T-helper 1 cell treated with Interleukin-12 subunit alpha and Interleukin-12 subunit beta and Interleukin-4 antibody, amounts not matched to agents 30 μg/mL and 1 μg/mL, for 36 hours (primary cell): Measurements from ENCODE around the gene TGM2.

Experiments used
- H3K27ac Mint-ChIP-seq: one replicate; pipeline ENCODE4 v1.8.0; 2021; ENCODE audit warnings: mild to moderate bottlenecking, mixed read lengths
- H3K27me3 Mint-ChIP-seq: one replicate; pipeline ENCODE4 v1.8.0; 2021; ENCODE audit warnings: low read depth, mixed read lengths
- H3K36me3 Mint-ChIP-seq: one replicate; pipeline ENCODE4 v1.8.0; 2021; ENCODE audit warnings: low read depth, mixed read lengths
- H3K4me1 Mint-ChIP-seq: one replicate; pipeline ENCODE4 v1.8.0; 2021; ENCODE audit warnings: low read depth, mixed read lengths
- H3K4me3 Mint-ChIP-seq: one replicate; pipeline ENCODE4 v1.8.0; 2021; ENCODE audit warnings: mild to moderate bottlenecking, moderate library complexity, mixed read lengths
- H3K9me3 Mint-ChIP-seq: one replicate; pipeline ENCODE4 v1.8.0; 2021; ENCODE audit warnings: mixed read lengths

The TGM2 gene

DNA sequence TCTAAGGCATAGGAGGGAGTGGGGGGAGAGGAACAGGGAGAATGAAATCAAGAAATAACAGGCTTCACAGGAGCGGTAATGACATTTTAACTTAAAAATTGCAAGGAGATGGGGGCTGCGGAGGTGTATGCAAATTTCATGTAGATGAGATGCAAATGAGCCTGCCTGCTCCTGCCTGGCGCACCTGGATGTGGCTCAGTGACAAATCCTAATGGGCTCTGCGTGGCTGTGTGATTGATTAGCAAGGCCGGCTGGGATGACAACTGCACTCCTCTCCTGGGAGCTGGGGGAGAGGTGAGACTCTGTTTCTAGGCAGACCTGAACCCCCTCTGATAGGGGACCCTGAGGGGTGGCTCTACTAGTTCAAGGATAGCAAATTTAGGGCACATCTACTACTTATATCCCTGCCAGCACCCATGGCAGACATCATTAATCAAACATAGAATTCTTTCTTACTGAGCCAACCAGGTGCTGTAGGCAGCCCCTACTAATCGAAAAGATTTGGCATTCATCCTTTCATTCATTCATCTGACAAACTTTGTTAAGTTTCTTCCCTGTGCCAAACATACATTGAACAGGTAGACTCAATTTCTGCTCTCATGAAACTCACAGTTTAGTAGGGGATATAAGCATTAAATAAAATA lies 38.4 kb upstream of the TGM2 start:
- Mint-ChIP-seq H3K4me3 (no peak overlapping the region), H3K27ac (no peak overlapping the region), H3K9me3 (no peaks in the 10 kb centered on the region), H3K4me1 (no peaks in the 10 kb centered on the region), H3K27me3 (peaks cover 32% of the 10 kb centered on the region), H3K36me3 (no peaks in the 10 kb centered on the region)

DNA sequence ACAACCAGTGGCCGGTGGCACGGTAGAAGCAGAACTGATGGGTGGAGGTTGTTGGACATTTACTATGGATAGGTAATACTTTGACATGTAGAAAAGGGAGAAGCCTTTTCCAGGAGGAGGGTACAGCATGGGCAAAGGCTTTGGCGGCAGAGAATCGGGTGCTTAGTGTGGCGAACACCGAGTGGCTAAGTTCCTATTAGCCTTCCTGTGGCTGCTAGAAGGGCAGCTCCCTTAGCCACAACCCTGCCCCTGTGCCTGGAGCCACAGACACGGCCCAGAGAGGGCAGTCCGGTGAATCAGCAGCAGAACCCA lies 37.9 kb upstream of the TGM2 start:
- H3K4me3 Mint-ChIP-seq, result no peak overlapping the region
- H3K27me3 Mint-ChIP-seq, result peaks cover 32% of the 10 kb centered on the region
- H3K36me3 Mint-ChIP-seq, result no peaks in the 10 kb centered on the region
- no peaks in the 10 kb centered on the region for H3K9me3 Mint-ChIP-seq
- no peaks in the 10 kb centered on the region for H3K4me1 Mint-ChIP-seq
- no peak overlapping the region for H3K27ac Mint-ChIP-seq

DNA sequence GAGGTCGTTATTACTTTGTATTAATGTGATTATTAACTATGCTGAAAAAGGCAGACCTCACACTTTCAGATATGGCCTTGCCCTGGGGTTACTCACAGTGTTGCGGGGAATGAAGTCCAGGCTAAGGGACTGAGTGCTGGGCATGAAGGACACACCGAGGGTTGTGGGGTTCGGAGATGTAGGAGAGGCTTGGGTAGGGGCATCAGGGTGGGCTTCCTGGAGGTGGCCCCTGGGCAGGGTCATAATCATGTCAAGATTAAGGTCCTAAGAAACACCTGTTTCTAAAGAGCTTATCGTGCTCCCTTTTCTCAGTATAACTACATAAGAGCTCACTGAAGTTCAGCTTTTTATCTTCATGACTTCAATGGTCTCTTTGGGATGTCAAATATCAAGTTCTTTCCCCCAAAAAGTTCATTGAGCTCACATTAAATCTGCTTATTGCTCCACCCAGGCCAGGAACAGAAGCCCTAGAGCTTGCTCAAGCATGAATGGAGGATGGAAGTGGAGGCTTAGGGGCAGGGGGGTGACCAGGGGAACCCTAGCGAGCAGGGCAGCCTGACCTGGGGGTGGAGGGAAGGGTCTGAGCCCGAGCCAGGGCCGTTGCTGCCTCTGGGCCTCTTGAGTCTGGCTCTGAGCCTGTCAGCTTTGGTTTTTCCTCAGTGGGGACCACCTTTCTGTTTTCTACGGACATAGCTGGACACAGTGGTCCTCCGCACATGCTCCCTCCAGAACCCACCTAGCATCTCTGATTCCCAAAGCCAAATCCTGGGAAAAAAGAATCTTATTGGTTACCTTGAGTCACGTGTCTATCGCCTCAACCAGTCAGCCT lies 37.3 kb upstream of the TGM2 start:
- Mint-ChIP-seq H3K4me3 (no peak overlapping the region), H3K9me3 (no peaks in the 10 kb centered on the region), H3K27me3 (peaks cover 32% of the 10 kb centered on the region), H3K27ac (no peak overlapping the region), H3K36me3 (no peaks in the 10 kb centered on the region), H3K4me1 (no peaks in the 10 kb centered on the region)

DNA sequence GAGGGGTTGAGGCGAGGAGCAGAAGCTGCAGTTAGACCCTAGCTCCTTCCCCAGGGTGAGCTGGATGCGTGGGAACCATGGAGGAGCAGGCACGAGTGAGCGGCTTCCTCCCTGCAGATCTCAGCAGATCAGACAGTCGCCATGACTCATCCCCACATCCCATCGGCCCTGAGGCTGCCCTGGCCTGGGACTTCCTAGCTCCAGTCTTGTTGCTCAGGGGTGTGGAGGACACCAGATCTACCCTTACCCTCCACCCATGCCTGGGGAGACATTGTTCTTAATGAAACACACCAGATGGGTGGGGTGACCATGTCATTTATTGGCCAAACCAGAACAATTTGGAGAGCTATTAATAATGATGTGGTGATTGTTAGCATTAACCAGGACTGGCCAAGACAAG lies 36.3 kb upstream of the TGM2 start:
- no peaks in the 10 kb centered on the region for H3K9me3 Mint-ChIP-seq
- no peaks in the 10 kb centered on the region for H3K36me3 Mint-ChIP-seq
- H3K4me3 Mint-ChIP-seq, result no peak overlapping the region
- H3K27me3 Mint-ChIP-seq, result peaks cover 24% of the 10 kb centered on the region
- H3K4me1 Mint-ChIP-seq, result no peaks in the 10 kb centered on the region
- no peak overlapping the region for H3K27ac Mint-ChIP-seq

DNA sequence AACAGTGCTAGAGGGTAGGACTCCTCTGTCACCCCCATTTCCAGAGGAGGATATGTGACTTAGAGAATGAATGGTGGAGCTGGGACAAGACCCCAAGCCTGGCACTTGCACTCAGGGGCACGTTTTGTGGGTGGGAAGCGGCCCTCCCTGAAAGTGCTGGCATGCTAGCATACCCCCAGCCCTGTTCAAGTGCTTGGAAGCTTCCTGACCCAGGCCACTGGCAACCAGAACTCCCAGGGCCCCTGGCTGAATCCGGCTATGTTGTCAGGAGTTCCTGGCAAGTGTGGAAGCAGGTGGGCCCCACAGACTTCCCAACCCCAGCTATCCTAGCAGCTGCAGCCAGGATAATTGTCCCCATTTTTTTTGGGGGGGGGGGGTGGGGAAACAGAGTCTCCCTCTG lies 35.6 kb upstream of the TGM2 start:
- no peaks in the 10 kb centered on the region for H3K9me3 Mint-ChIP-seq
- H3K27ac Mint-ChIP-seq, result no peak overlapping the region
- no peaks in the 10 kb centered on the region for H3K36me3 Mint-ChIP-seq
- H3K4me1 Mint-ChIP-seq, result no peaks in the 10 kb centered on the region
- peaks cover 17% of the 10 kb centered on the region for H3K27me3 Mint-ChIP-seq
- H3K4me3 Mint-ChIP-seq, result no peak overlapping the region

DNA sequence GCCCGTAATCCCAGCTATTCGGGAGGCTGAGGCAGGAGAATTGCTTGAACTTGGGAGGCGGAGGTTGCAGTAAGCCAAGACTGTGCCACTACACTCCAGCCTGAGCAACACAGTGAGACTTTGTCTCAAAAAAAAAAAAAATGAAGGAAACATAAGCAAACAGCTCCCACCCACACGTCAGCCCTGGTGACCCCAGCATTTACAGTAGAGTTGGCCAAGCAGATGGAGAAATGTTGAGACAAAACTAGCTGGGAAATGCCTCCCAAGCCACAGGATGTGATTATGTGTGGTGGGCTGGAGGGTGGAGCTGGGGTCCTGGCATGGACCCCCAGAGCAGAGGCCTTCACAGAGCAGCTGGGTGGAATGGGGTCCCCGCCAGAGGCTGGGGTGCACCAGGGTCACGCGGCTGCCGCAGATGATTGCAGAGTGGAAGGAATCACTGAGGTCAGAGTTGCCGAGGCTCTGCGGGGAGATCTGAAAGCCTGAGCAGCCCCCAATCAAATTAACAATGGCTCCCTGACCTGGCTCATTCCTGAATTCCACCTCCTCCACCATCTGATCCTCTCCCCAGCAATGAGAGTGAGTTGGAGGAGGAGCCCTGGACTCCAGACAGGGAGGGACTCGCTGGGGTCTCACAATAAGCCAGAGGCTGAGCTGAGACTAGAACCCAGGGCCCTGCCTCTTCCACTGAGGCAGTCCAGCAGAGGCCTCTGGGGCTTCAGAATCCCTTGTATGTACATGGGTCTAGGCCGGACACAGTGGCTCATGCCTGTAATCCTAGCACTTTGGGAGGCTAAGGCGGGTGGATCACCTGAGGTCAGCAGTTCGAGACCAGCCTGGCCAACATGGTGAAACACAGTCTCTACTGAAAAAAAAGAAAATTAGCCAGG lies 34.7 kb upstream of the TGM2 start:
- H3K4me1 Mint-ChIP-seq, result no peaks in the 10 kb centered on the region
- H3K9me3 Mint-ChIP-seq, result no peaks in the 10 kb centered on the region
- H3K27me3 Mint-ChIP-seq, result peaks cover 10% of the 10 kb centered on the region
- no peaks in the 10 kb centered on the region for H3K36me3 Mint-ChIP-seq
- no peak overlapping the region for H3K4me3 Mint-ChIP-seq
- H3K27ac Mint-ChIP-seq, result no peak overlapping the region

DNA sequence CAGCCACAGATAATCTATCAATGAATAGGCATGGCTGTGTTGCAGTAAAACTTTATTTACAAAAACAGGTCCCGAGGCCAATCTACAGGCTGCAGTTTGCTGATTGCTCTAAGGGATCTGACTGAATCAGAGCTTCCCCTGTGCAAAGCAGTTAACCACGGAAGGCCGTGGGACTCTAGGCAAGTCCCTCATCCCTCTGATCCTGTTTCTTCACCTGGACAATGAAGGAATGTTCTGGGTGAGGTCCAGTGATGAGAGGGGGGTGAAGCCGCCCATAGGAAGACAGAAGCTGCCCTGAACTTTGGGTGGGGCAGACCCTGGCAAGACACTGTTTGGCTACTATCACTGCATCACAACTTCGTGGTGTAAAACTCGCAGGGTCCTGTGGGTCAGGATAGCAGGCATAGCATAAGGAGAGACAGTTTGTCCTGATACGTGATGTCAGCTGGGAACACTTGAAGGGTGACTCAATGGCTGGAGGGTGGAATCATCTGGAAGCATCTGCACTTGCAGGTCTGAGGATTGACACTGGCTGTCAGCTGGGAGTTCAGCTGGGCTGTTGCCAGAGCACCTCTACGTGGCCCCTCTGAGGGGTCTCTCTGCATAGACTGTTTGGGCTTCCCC lies 33.3 kb upstream of the TGM2 start:
- Mint-ChIP-seq H3K27me3 (no peaks in the 10 kb centered on the region), H3K4me1 (no peaks in the 10 kb centered on the region), H3K36me3 (no peaks in the 10 kb centered on the region), H3K27ac (no peak overlapping the region), H3K4me3 (no peak overlapping the region), H3K9me3 (peaks cover 7% of the 10 kb centered on the region)

DNA sequence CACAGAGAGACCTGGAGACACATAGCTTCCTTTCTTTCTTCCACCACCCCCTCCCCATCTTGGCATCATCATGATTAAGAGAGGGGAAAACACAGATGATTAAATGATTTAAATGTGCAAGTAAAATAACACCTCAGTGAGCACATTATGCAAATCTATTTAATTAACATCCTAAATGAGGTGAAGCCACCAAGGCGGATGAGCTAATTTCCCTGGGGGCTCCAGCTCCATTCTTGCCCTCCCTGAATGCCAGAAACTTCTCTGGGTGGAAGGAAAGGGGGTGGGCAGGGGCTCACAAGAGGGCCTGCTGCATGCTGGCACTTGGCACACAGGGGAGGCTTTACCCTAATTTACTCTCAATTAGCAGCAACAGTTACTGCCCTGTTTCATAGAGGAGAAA lies 32.5 kb upstream of the TGM2 start:
- no peak overlapping the region for H3K27ac Mint-ChIP-seq
- no peaks in the 10 kb centered on the region for H3K27me3 Mint-ChIP-seq
- H3K9me3 Mint-ChIP-seq, result peaks cover 7% of the 10 kb centered on the region
- no peaks in the 10 kb centered on the region for H3K36me3 Mint-ChIP-seq
- H3K4me3 Mint-ChIP-seq, result no peak overlapping the region
- H3K4me1 Mint-ChIP-seq, result no peaks in the 10 kb centered on the region

DNA sequence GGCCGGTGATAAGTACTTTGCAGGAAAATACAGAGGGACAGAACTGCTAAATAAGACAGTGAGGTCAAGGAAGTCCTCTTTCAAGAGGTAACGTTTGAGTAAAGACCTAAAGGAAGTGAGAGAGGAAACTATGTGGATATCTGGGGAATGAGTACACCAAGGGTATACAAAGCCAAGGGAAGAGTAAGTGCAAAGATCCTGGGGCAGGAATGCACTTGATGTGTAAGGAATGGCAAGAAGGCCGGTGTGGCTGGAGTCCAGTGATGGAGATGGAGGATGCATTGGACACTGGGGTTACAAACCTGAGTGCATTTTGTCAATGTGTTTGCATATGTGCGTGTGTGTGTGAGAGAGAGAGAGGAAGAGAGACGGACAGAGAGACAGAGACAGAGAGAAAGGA lies 32.1 kb upstream of the TGM2 start:
- Mint-ChIP-seq H3K4me3 (no peak overlapping the region), H3K36me3 (no peaks in the 10 kb centered on the region)

DNA sequence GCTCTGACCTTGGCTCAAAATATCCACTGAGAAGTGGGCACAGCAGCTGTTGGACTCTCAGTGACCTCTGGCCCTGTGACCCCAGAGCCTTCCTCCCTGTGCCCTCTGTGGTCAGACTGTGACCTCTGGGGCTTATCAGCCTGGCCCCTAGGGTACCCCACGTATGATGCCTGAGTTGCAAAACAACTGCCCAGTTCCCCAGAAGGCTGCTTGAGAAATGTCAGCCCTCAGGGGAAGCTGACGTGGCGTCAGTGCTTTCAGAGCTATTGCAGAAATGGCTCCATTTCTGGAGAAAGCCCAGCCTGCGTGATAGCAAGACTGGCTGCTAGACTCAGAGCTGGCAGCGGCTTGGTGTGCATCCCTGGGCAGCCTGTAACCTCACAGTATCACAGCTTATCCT lies 31.5 kb upstream of the TGM2 start:
- Mint-ChIP-seq H3K27ac (no peak overlapping the region), H3K9me3 (peaks cover 7% of the 10 kb centered on the region), H3K36me3 (no peaks in the 10 kb centered on the region), H3K4me1 (no peaks in the 10 kb centered on the region), H3K4me3 (no peak overlapping the region), H3K27me3 (peaks cover under 1% of the 10 kb centered on the region)

More for the DNA sequence above, 32.1 kb upstream of the TGM2 start:
- Mint-ChIP-seq H3K9me3 (peaks cover 7% of the 10 kb centered on the region), H3K27ac (no peak overlapping the region), H3K4me1 (no peaks in the 10 kb centered on the region), H3K27me3 (no peaks in the 10 kb centered on the region)

DNA sequence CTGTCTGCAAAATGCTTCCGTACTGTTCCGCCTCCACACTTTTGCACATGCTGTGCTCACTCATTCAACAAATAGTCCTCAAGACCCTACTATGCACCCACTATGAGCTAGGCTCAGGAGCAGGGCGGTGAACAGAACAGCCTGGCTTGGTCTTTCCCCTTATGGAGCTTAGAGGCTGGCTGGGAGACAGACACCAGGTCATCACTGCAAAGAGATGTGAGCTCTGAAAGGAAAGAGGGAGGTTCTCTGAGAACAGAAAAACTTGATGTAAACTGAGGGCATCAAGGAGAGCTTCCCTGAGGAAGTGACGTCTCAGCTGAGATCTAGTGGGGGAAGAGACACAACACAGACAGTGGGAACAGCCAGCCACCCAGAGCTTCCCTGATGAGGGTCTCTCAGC lies 31.0 kb upstream of the TGM2 start:
- Mint-ChIP-seq H3K9me3 (peaks cover 7% of the 10 kb centered on the region), H3K27ac (no peak overlapping the region), H3K4me1 (no peaks in the 10 kb centered on the region), H3K4me3 (no peak overlapping the region), H3K36me3 (no peaks in the 10 kb centered on the region), H3K27me3 (peaks cover 4% of the 10 kb centered on the region)

DNA sequence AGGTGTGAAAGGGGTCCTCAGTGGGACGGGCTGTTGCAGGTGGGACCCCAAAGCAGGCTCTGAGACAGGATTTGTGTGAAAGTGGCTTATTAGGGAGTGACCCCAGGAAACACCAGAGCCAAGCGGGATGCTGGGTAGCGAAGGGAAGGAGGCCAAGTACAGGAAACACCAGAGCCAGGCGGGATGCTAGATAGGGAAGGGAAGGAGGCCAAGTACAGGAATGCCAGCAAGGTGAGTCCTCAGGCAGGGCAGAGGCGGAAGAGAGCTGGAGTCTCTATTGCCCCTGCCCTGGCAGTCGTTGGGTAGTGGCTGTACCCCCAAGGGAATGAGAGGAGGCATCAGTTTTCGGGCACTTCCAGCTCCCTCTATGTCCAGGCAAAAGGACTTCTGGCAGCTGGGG lies 30.5 kb upstream of the TGM2 start:
- Mint-ChIP-seq H3K27ac (no peak overlapping the region), H3K4me1 (no peaks in the 10 kb centered on the region), H3K27me3 (peaks cover 4% of the 10 kb centered on the region), H3K9me3 (peaks cover 7% of the 10 kb centered on the region), H3K4me3 (no peak overlapping the region), H3K36me3 (no peaks in the 10 kb centered on the region)

DNA sequence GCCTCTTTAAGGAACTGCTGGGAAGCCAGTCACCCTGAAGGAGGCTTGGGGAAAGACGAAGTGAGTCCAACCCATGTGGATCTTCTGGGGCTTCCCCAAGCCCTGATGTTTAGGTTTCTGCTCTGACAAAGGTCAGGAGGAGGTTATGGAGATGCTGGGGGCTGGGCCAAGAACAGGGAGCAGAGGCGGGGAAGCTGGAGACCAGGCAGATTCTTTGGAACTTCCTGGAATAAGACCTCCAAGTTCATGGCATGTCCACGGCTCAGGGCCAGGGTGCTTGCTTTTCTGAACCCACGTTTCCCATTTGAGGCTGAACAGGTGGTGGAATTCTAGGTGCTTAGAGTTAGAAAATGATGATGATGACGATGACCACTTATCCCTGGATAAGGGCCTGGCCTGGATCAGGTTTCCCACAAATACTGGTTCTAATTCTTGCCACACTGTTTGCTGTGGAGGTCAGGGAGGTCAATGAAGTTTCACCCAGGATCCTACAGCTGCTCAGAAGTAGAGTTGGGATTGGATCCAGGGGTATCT lies 30.0 kb upstream of the TGM2 start:
- H3K4me3 Mint-ChIP-seq, result no peak overlapping the region
- H3K9me3 Mint-ChIP-seq, result peaks cover 7% of the 10 kb centered on the region
- H3K36me3 Mint-ChIP-seq, result no peaks in the 10 kb centered on the region
- no peak overlapping the region for H3K27ac Mint-ChIP-seq
- peaks cover 4% of the 10 kb centered on the region for H3K27me3 Mint-ChIP-seq
- H3K4me1 Mint-ChIP-seq, result no peaks in the 10 kb centered on the region

DNA sequence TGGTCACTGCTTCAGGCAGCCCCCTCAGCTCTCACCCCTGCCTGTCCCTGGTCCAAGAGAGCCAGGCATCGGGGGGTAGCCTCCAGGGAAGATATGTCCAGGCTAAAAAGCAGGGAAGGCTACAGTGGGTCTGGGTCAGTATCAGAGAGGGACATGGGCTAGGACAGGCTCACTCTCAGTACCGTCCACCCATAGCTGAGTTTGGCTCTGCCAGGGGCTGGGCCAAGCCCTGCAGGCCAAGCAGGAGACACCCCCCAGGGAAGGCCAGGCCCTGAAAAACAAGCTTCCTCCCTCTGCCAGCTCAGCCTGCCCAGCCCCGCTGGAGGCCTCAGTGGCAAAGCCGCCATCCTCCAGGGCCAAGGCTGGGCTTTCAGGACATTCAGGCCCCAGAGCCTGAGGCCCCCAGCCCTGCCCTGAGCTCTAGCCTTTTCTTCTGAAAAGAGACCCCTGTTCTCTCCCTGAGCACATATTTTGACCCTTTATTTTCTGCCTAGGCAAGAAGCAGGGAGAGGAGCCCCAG lies 28.6 kb upstream of the TGM2 start:
- Mint-ChIP-seq H3K27ac (no peak overlapping the region), H3K27me3 (peaks cover 4% of the 10 kb centered on the region), H3K4me3 (no peak overlapping the region), H3K4me1 (no peaks in the 10 kb centered on the region), H3K36me3 (no peaks in the 10 kb centered on the region), H3K9me3 (peaks cover 7% of the 10 kb centered on the region)
